ENCODE measurements around the gene BCL2L15. TPM values are rescaled to one million over a fixed set of nuclear protein-coding genes. Genes with fewer than 3 reads are reported as not detected.

BCL2L15 gene
- total and polyA plus RNA-seq, 2 donors (not counting 3 experiments of a cell fraction or from before 2014, with no cell fraction given), result 0.28 to 0.29 TPM

GRCh38 chr1:113836534-113836933, 50.8 kb downstream of the BCL2L15 start:
- Histone ChIP-seq H2AFZ (ENCODE audit: low read depth, low read length) (no peak overlapping the region), H3K36me3 (ENCODE audit: control insufficient read depth in 2 of 2, extremely low read depth in 1 of 2, insufficient read depth in 2 of 2, low read length in 2 of 2) (no peaks in the 10 kb centered on the region), H3K79me2 (ENCODE audit: control insufficient read depth, insufficient read depth, low read length) (no peaks in the 10 kb centered on the region), H3K4me3 (replicated peaks in 1 of 3; ENCODE audit: insufficient read depth in 1 of 3, low read depth in 1 of 3, low read length in 3 of 3) (no peak overlapping the region), H3K4me2 (ENCODE audit: insufficient read depth, low read length) (no peak overlapping the region), H3K9me3 (replicated peaks; ENCODE audit: control insufficient read depth, insufficient read depth, low read length) (no peaks in the 10 kb centered on the region), H4K20me1 (replicated peaks; ENCODE audit: control insufficient read depth, extremely low read depth, insufficient read depth, low read length) (no peaks in the 10 kb centered on the region), H3K4me1 (ENCODE audit: control insufficient read depth, extremely low read depth, insufficient read depth, low read length) (no peaks in the 10 kb centered on the region), H3K27ac (ENCODE audit: insufficient read depth, low read depth, low read length) (no peak overlapping the region), H3K9ac (replicated peaks; ENCODE audit: extremely low read depth, insufficient read depth, low read length) (no peak overlapping the region), H3K27me3 (ENCODE audit: control insufficient read depth in 2 of 2, insufficient read depth in 2 of 2, low read length in 2 of 2) (no peaks in the 10 kb centered on the region), H3K9me1 (replicated peaks; ENCODE audit: control insufficient read depth, extremely low read depth, insufficient read depth, low read length) (no peaks in the 10 kb centered on the region)
- intact Hi-C loops (cut with micrococcal nuclease), result loop anchor here (1.0 to 5.0 kb wide), 5 partner anchors 69 to 446 kb away; partner anchors contain the start of genes DCLRE1B and OLFML3
- ChIA-PET CTCF (interaction anchor here (0.7 to 3.8 kb wide), 21 partner anchors 14 to 446 kb away, joined by 3 to 54 read pairs (median 8); partner anchors contain the start of genes AP4B1, DCLRE1B, HIPK1 and OLFML3), POLR2A (no interaction called here)
- TF ChIP-seq FOS (IDR thresholded peaks at IDR 0.05; ENCODE audit: borderline replicate concordance, insufficient read depth, low read length), result no peak
- TF ChIP-seq GATA2 (IDR thresholded peaks at IDR 0.05; ENCODE audit: insufficient read depth, insufficient read length, low read depth, low read length), result no peak
- TF ChIP-seq MYC (IDR thresholded peaks at IDR 0.05; ENCODE audit: low read depth, low read length), result no peak
- no peak for TF ChIP-seq POLR2AphosphoS5 (IDR thresholded peaks at IDR 0.05; ENCODE audit: insufficient read depth, low read depth, low read length)
- TF ChIP-seq, protein P1, sequence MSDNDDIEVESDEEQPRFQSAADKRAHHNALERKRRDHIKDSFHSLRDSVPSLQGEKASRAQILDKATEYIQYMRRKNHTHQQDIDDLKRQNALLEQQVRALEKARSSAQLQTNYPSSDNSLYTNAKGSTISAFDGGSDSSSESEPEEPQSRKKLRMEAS (IDR thresholded peaks at IDR 0.05; ENCODE audit: insufficient read depth, insufficient read length), result no peak
- TF ChIP-seq EZH2 (IDR thresholded peaks at IDR 0.05; ENCODE audit: borderline replicate concordance, low read depth, low read length, severe bottlenecking), result no peak
- no peak for TF ChIP-seq POLR2A (IDR thresholded peaks at IDR 0.05; ENCODE audit: low read depth, low read length)
- no peak for TF ChIP-seq JUN (IDR thresholded peaks at IDR 0.05; ENCODE audit: borderline replicate concordance, insufficient read depth, insufficient read length, low read depth)
- dilution Hi-C loops (cut with MboI; ENCODE audit: extremely low pct_ligation_motif_present, low sequenced_read_pairs), result no loop called here
- DNase-seq (ENCODE audit: low read depth, low spot score) (no peak), FAIRE-seq (no peak)
- no TSS peak for BruUV-seq (replicated peaks)

All from endothelial cell of umbilical vein (primary cell).